Peyer's patch (tissue), 4 donors: ENCODE data around the gene CCND1. TPM values are rescaled to one million over a fixed set of nuclear protein-coding genes. Genes with fewer than 3 reads are reported as not detected.

Experiments used
- DNase-seq, 3 donors: peaks; one replicate each; pipeline ENCODE4 v3.0.0-alpha.2; 2017 to 2019
- H3K27ac ChIP-seq, 4 donors: fragments of 200-600 bp; sonication (generic); one replicate each; pipeline ENCODE4 v1.5.1; 2016 to 2019
- H3K27me3 ChIP-seq, 2 donors: fragments of 200-600 bp; sonication (generic); one replicate each; pipeline ENCODE4 v1.5.1; 2019
- H3K36me3 ChIP-seq, 3 donors: fragments of 200-600 bp; sonication (generic); one replicate each; pipeline ENCODE4 v1.5.1; 2016 to 2019
- H3K4me1 ChIP-seq, 4 donors: fragments of 200-600 bp; sonication (generic); one replicate each; pipeline ENCODE4 v1.5.1; 2016 to 2019
- H3K4me3 ChIP-seq, 4 donors: fragments of 200-600 bp; sonication (generic); 1 replicate in 3 of 4; 2 replicates in 1 of 4; pipeline ENCODE4 v1.5.1; 2016 to 2019; ENCODE audit warnings: mild to moderate bottlenecking in 1 of 4
- H3K9me3 ChIP-seq, 4 donors: fragments of 200-600 bp; sonication (generic); one replicate each; pipeline ENCODE4 v1.5.1; 2016 to 2019; ENCODE audit warnings: mild to moderate bottlenecking in 1 of 4
- CTCF ChIP-seq, 6 experiments: fragments of 450-650 bp in 4 of 6; fragments of 200-600 bp in 2 of 6; sonication (generic) in 1 of 6; IDR thresholded peaks; one replicate each; pipeline ENCODE4 v1.5.1; 2017 to 2019; ENCODE audit warnings: antibody characterized with exemption in 6 of 6, mild to moderate bottlenecking in 3 of 6, moderate library complexity in 1 of 6
- POLR2A ChIP-seq, 2 donors: fragments of 450-650 bp; IDR thresholded peaks; one replicate each; pipeline ENCODE4 v1.5.1; 2017; ENCODE audit warnings: antibody characterized with exemption in 2 of 2, mild to moderate bottlenecking in 2 of 2, moderate library complexity in 2 of 2
- total RNA-seq, 4 donors: library from RNA; depleted of rRNA; stranded (reverse); fragments of >200 nt; gene quantifications; one replicate each; pipeline ENCODE4 v1.1.0, GENCODE V29; 2016

Gene CCND1
- total RNA-seq, 4 donors from 2014 or later, result 13.5 to 46.6 (median 40.0) TPM

GRCh38 chr11:69654660-69655478 is 13.9 kb downstream of the CCND1 start:
- Histone ChIP-seq H3K4me3 (no peak overlapping the region), H3K27me3 (no peaks in the 10 kb centered on the region), H3K36me3 (peaks cover 0 to 39% (median 0%) of the 10 kb centered on the region in 3 donors), H3K9me3 (no peaks in the 10 kb centered on the region), H3K4me1 (no peaks in the 10 kb centered on the region), H3K27ac (no peak overlapping the region)
- TF ChIP-seq CTCF (IDR thresholded peaks at IDR 0.05), result no peak
- no peak for TF ChIP-seq POLR2A (IDR thresholded peaks at IDR 0.05)
- DNase-seq, result peak in 1 of 3 donors; percentile 54

- no peaks in the 10 kb centered on the region for H3K27me3 ChIP-seq
- TF ChIP-seq CTCF (IDR thresholded peaks at IDR 0.05) (no peak), POLR2A (IDR thresholded peaks at IDR 0.05) (no peak)
- H3K36me3 ChIP-seq, result peaks cover 0 to 30% (median 0%) of the 10 kb centered on the region in 3 donors
- H3K4me1 ChIP-seq, result no peaks in the 10 kb centered on the region
- H3K9me3 ChIP-seq, result no peaks in the 10 kb centered on the region
- H3K27ac ChIP-seq, result no peak overlapping the region
- no peak for DNase-seq
- H3K4me3 ChIP-seq, result no peak overlapping the region
These were observed 14.8 kb downstream of the CCND1 start for GRCh38 chr11:69655479-69656428.

GRCh38 chr11:69656536-69657455 is 15.8 kb downstream of the CCND1 start:
- Histone ChIP-seq H3K27me3 (no peaks in the 10 kb centered on the region), H3K9me3 (no peaks in the 10 kb centered on the region), H3K36me3 (peaks cover 0 to 20% (median 0%) of the 10 kb centered on the region in 3 donors), H3K27ac (no peak overlapping the region), H3K4me3 (no peak overlapping the region), H3K4me1 (no peaks in the 10 kb centered on the region)
- DNase-seq, result no peak
- no peak for TF ChIP-seq CTCF (IDR thresholded peaks at IDR 0.05)
- TF ChIP-seq POLR2A (IDR thresholded peaks at IDR 0.05), result no peak

GRCh38 chr11:69657456-69657910 is 16.5 kb downstream of the CCND1 start:
- no peak for DNase-seq
- H3K27me3 ChIP-seq, result no peaks in the 10 kb centered on the region
- TF ChIP-seq POLR2A (IDR thresholded peaks at IDR 0.05) (no peak), CTCF (IDR thresholded peaks at IDR 0.05) (no peak)
- H3K36me3 ChIP-seq, result peaks cover 0 to 14% (median 0%) of the 10 kb centered on the region in 3 donors
- no peaks in the 10 kb centered on the region for H3K9me3 ChIP-seq
- no peaks in the 10 kb centered on the region for H3K4me1 ChIP-seq
- H3K27ac ChIP-seq, result no peak overlapping the region
- H3K4me3 ChIP-seq, result no peak overlapping the region
